SU-DHL-6 (cell line): ENCODE measurements around the gene COG5.

ENCODE experiments used
- CTCF ChIP-seq: fragments of 200-600 bp; sonication (generic); IDR thresholded peaks from one replicate; pipeline ENCODE4 v1.5.1; 2017; ENCODE audit warnings: antibody characterized with exemption, mild to moderate bottlenecking, low read length, moderate library complexity; ENCODE audit not compliant: insufficient read depth, poor library complexity, severe bottlenecking
- EZH2phosphoT487 ChIP-seq: fragments of 200-600 bp; sonication (generic), shearing (Covaris generic); conservative IDR thresholded peaks from 2 replicates; pipeline ENCODE4 v1.6.1; 2018; ENCODE audit warnings: mild to moderate bottlenecking, antibody characterized with exemption, low read length, moderate library complexity, mixed read lengths

GRCh38 chr7:107428642-107429041 lies 135.1 kb downstream of the COG5 start:
- TF ChIP-seq EZH2phosphoT487: no peak
- TF ChIP-seq CTCF: no peak
